ENCODE results near the gene SV2A.

- TF ChIP-seq CTCF (IDR thresholded peaks at IDR 0.05) (no peak), POLR2AphosphoS5 (IDR thresholded peaks at IDR 0.05) (no peak)
Measured at GRCh38 chr1:149923626-149924025, 6.0 kb upstream of the SV2A start.
